GM23338 (cell line): ENCODE results near the gene BCL2L13. TPM values are rescaled to one million over a fixed set of nuclear protein-coding genes. Genes with fewer than 3 reads are reported as not detected.
A peak's percentile ranks its signal among the peaks of the same experiment; 100 is the strongest.

ENCODE experiments used
- ATAC-seq: fragments of 200-7000 bp; cut with Tn5 transposase; 3 replicates; pipeline ENCODE4 v1.9.1; 2020
- DNase-seq: peaks from one replicate; pipeline ENCODE4 v3.0.0-alpha.2; 2015; ENCODE audit warnings: low spot score
- H2AFZ ChIP-seq: fragments of 200-600 bp; sonication (generic); 2 replicates; pipeline ENCODE4 v1.8.0; 2016; ENCODE audit warnings: antibody characterized with exemption, mild to moderate bottlenecking, moderate library complexity
- H3F3A ChIP-seq: fragments of 200-600 bp; sonication (generic); replicated peaks from 2 replicates; pipeline ENCODE4 v1.8.0; 2017; ENCODE audit warnings: antibody characterized with exemption, mixed run types, low read depth
- H3K27ac ChIP-seq: fragments of 200-600 bp; sonication (generic); 2 replicates; pipeline ENCODE4 v1.6.1; 2016; ENCODE audit warnings: low read depth
- H3K27me3 ChIP-seq: fragments of 200-600 bp; sonication (generic); 2 replicates; pipeline ENCODE4 v1.8.0; 2016; ENCODE audit warnings: mild to moderate bottlenecking, mixed run types, moderate library complexity; ENCODE audit not compliant: insufficient read depth
- H3K36me3 ChIP-seq: fragments of 200-600 bp; sonication (generic); 2 replicates; pipeline ENCODE4 v1.8.0; 2016; ENCODE audit warnings: mild to moderate bottlenecking; ENCODE audit not compliant: insufficient read depth
- H3K4me1 ChIP-seq: fragments of 200-600 bp; sonication (generic); 2 replicates; pipeline ENCODE4 v1.8.0; 2016; ENCODE audit warnings: mild to moderate bottlenecking, moderate library complexity; ENCODE audit not compliant: insufficient read depth
- H3K4me2 ChIP-seq: fragments of 200-600 bp; sonication (generic); 2 replicates; pipeline ENCODE4 v1.7.1; 2017; ENCODE audit warnings: mixed run types
- H3K4me3 ChIP-seq: fragments of 200-600 bp; sonication (generic); 2 replicates; pipeline ENCODE4 v1.6.1; 2016; ENCODE audit warnings: mixed run types
- H3K79me2 ChIP-seq: fragments of 200-600 bp; sonication (generic); replicated peaks from 2 replicates; pipeline ENCODE4 v1.8.0; 2017; ENCODE audit warnings: mild to moderate bottlenecking; ENCODE audit not compliant: insufficient read depth
- H3K9me2 ChIP-seq: fragments of 200-600 bp; sonication (generic); 2 replicates; pipeline ENCODE4 v1.8.0; 2017; ENCODE audit not compliant: insufficient read depth
- H4K20me1 ChIP-seq: fragments of 200-600 bp; sonication (generic); replicated peaks from 2 replicates; pipeline ENCODE4 v1.8.0; 2017; ENCODE audit warnings: mild to moderate bottlenecking; ENCODE audit not compliant: insufficient read depth
- H3K27ac Mint-ChIP-seq: 2 replicates; pipeline ENCODE4 v1.8.0; 2020; ENCODE audit warnings: inconsistent platforms, mild to moderate bottlenecking, moderate library complexity, mixed read lengths
- H3K27me3 Mint-ChIP-seq: 3 replicates; pipeline ENCODE4 v1.8.0; 2022; ENCODE audit warnings: low read depth, mild to moderate bottlenecking, moderate library complexity, mixed read lengths, inconsistent platforms; ENCODE audit not compliant: insufficient read depth, poor library complexity
- H3K36me3 Mint-ChIP-seq: 3 replicates; pipeline ENCODE4 v1.8.0; 2021; ENCODE audit warnings: low read depth, mild to moderate bottlenecking, inconsistent platforms, moderate library complexity, mixed read lengths
- H3K4me1 Mint-ChIP-seq: 3 replicates; pipeline ENCODE4 v1.8.0; 2020; ENCODE audit warnings: mild to moderate bottlenecking, inconsistent platforms, mixed read lengths
- H3K4me3 Mint-ChIP-seq: 3 replicates; pipeline ENCODE4 v1.8.0; 2021; ENCODE audit warnings: moderate library complexity, mild to moderate bottlenecking, inconsistent platforms, mixed read lengths
- H3K9me3 Mint-ChIP-seq: 3 replicates; pipeline ENCODE4 v1.8.0; 2020; ENCODE audit warnings: moderate library complexity, mild to moderate bottlenecking, inconsistent platforms, mixed read lengths
- CREB1 ChIP-seq: fragments of 250-450 bp; sonication (Bioruptor Pico); IDR thresholded peaks from 2 replicates; pipeline ENCODE4 v1.5.0; 2020; ENCODE audit warnings: low read depth, mild to moderate bottlenecking, moderate library complexity
- EZH2 ChIP-seq: fragments of 200-600 bp; sonication (generic); IDR thresholded peaks from one replicate; pipeline ENCODE4 v1.8.0; 2017; ENCODE audit warnings: antibody characterized with exemption, mild to moderate bottlenecking, low read depth; ENCODE audit not compliant: unreplicated experiment
- EZH2phosphoT487 ChIP-seq: fragments of 200-600 bp; sonication (generic); IDR thresholded peaks from one replicate; pipeline ENCODE4 v1.8.1; 2018; ENCODE audit warnings: antibody characterized with exemption; ENCODE audit not compliant: unreplicated experiment
- JUNB ChIP-seq: IDR thresholded peaks from one replicate; pipeline ENCODE4 v1.6.1; 2016; ENCODE audit warnings: antibody characterized with exemption; ENCODE audit not compliant: unreplicated experiment
- NANOG ChIP-seq: IDR thresholded peaks from 2 replicates; pipeline ENCODE4 v1.6.1; 2016; ENCODE audit warnings: antibody characterized with exemption, borderline replicate concordance
- POLR2AphosphoS5 ChIP-seq: IDR thresholded peaks from 2 replicates; pipeline ENCODE4 v1.6.1; 2016; ENCODE audit warnings: antibody characterized with exemption, low read depth
- STAT1 ChIP-seq: IDR thresholded peaks from one replicate; pipeline ENCODE4 v1.6.1; 2016; ENCODE audit warnings: antibody characterized with exemption; ENCODE audit not compliant: unreplicated experiment
- ZNF114 ChIP-seq: fragments of 250-450 bp; sonication (Bioruptor Pico); IDR thresholded peaks from 2 replicates; pipeline ENCODE4 v1.5.0; 2020; ENCODE audit warnings: mild to moderate bottlenecking, moderate library complexity
- ZNF331 ChIP-seq: fragments of 250-450 bp; sonication (Bioruptor Pico); IDR thresholded peaks from 2 replicates; pipeline ENCODE4 v1.5.0; 2020; ENCODE audit warnings: low read depth, mild to moderate bottlenecking, moderate library complexity
- polyA plus RNA-seq: library from polyadenylated mRNA; unstranded; fragments of >200 nt; fragmentation: Nextera tagmentation; extraction: Ambion mirVana; gene quantifications from 2 replicates; pipeline ENCODE4 v1.2.1, GENCODE V29; 2016
- total RNA-seq: library from RNA; depleted of rRNA; stranded (reverse); fragments of >200 nt; shearing (Covaris generic); gene quantifications from 2 replicates; pipeline ENCODE4 v1.2.3, GENCODE V29; 2014
- TF ChIP-seq, protein P1 (sequence below): IDR thresholded peaks from one replicate; pipeline ENCODE4 v1.6.1; 2018; ENCODE audit warnings: antibody characterized with exemption; ENCODE audit not compliant: unreplicated experiment
- TF ChIP-seq, protein P2 (sequence below), 2 experiments: fragments of 200-600 bp in 1 of 2; sonication (generic) in 1 of 2; conservative IDR thresholded peaks; 2 replicates each; pipeline versions ENCODE4 v1.5.1 to v1.6.1; 2016 to 2017; ENCODE audit warnings: antibody characterized with exemption in 2 of 2, low read depth in 2 of 2, mild to moderate bottlenecking in 2 of 2, moderate library complexity in 1 of 2
- TF ChIP-seq, protein P3 (sequence below): IDR thresholded peaks from 2 replicates; pipeline ENCODE4 v1.6.1; 2016; ENCODE audit warnings: antibody characterized with exemption

The BCL2L13 gene
- total and polyA plus RNA-seq, 2 experiments from 2014 or later: 22.4 to 32.3 TPM

DNA sequence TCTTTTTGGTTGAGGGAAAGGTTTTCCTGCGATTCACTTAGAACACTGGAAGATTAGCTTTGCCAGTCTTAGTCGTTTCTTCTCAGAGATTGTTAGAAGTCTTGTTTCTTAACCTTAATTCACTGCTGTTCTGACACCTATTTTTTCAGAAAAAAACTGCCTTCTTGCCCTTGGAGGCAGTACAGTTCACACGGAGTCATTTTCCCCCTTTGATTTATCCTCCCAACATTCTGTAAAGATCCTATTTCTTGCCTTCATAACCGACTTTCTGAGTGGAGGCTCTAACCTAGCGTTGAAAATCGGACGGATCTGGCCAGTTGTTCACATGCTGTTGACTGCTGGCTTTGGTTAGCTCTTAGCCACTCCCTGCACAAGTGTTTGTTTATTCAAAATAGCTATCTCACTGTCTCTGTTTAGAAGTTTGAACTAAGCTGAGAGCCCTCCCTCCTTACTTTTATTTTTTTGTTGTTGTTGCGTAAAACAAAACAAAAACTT is 737 bp downstream of the BCL2L13 start (continued):
- TF ChIP-seq, protein P1, sequence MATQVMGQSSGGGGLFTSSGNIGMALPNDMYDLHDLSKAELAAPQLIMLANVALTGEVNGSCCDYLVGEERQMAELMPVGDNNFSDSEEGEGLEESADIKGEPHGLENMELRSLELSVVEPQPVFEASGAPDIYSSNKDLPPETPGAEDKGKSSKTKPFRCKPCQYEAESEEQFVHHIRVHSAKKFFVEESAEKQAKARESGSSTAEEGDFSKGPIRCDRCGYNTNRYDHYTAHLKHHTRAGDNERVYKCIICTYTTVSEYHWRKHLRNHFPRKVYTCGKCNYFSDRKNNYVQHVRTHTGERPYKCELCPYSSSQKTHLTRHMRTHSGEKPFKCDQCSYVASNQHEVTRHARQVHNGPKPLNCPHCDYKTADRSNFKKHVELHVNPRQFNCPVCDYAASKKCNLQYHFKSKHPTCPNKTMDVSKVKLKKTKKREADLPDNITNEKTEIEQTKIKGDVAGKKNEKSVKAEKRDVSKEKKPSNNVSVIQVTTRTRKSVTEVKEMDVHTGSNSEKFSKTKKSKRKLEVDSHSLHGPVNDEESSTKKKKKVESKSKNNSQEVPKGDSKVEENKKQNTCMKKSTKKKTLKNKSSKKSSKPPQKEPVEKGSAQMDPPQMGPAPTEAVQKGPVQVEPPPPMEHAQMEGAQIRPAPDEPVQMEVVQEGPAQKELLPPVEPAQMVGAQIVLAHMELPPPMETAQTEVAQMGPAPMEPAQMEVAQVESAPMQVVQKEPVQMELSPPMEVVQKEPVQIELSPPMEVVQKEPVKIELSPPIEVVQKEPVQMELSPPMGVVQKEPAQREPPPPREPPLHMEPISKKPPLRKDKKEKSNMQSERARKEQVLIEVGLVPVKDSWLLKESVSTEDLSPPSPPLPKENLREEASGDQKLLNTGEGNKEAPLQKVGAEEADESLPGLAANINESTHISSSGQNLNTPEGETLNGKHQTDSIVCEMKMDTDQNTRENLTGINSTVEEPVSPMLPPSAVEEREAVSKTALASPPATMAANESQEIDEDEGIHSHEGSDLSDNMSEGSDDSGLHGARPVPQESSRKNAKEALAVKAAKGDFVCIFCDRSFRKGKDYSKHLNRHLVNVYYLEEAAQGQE: no peak
- no peak for TF ChIP-seq CREB1
- no peak for TF ChIP-seq EZH2
- no peak for TF ChIP-seq JUNB
- TF ChIP-seq, protein P2, sequence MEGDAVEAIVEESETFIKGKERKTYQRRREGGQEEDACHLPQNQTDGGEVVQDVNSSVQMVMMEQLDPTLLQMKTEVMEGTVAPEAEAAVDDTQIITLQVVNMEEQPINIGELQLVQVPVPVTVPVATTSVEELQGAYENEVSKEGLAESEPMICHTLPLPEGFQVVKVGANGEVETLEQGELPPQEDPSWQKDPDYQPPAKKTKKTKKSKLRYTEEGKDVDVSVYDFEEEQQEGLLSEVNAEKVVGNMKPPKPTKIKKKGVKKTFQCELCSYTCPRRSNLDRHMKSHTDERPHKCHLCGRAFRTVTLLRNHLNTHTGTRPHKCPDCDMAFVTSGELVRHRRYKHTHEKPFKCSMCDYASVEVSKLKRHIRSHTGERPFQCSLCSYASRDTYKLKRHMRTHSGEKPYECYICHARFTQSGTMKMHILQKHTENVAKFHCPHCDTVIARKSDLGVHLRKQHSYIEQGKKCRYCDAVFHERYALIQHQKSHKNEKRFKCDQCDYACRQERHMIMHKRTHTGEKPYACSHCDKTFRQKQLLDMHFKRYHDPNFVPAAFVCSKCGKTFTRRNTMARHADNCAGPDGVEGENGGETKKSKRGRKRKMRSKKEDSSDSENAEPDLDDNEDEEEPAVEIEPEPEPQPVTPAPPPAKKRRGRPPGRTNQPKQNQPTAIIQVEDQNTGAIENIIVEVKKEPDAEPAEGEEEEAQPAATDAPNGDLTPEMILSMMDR (conservative IDR thresholded peaks at IDR 0.05; ENCODE audit: low read depth in 2 of 2): no peak
- TF ChIP-seq NANOG: no peak
- TF ChIP-seq ZNF331: no peak
- TF ChIP-seq ZNF114 (CRISPR knock-in tag): no peak
- TF ChIP-seq, protein P3, sequence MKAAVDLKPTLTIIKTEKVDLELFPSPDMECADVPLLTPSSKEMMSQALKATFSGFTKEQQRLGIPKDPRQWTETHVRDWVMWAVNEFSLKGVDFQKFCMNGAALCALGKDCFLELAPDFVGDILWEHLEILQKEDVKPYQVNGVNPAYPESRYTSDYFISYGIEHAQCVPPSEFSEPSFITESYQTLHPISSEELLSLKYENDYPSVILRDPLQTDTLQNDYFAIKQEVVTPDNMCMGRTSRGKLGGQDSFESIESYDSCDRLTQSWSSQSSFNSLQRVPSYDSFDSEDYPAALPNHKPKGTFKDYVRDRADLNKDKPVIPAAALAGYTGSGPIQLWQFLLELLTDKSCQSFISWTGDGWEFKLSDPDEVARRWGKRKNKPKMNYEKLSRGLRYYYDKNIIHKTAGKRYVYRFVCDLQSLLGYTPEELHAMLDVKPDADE: no peak
- no peak for TF ChIP-seq STAT1

DNA sequence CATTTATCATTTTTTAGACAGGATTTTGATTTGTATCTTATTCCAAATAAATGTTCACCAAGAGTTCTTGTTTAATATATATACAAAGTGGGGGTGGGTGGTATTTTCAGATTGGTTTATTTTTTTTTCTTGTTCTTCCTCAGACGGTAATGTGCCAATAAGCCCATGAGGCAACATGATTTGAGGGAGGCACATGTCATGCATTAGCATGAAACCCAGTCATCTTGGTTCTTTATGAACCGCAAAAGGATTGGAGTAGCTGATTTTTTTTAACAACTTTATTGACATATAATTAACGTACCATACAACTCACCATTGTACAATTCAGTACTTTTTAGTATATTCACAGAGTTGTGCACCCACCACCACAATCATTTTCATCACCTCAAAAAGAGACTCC is 2.7 kb downstream of the BCL2L13 start:
- H3K4me3 ChIP-seq: no peak overlapping the region
- peaks cover 18% of the 10 kb centered on the region for H3F3A ChIP-seq
- 0 out of 2 replicates have a peak, but pooled peaks cover 5% of the 10 kb centered on the region for H3K36me3 ChIP-seq
- peaks cover 3% of the 10 kb centered on the region; the same call in 1 of the 2 replicates for H4K20me1 ChIP-seq
- H3K27me3 ChIP-seq: no peaks in the 10 kb centered on the region
- peaks cover 26% of the 10 kb centered on the region for H3K36me3 Mint-ChIP-seq
- H3K27ac Mint-ChIP-seq: no peak overlapping the region
- H3K4me1 Mint-ChIP-seq: peaks cover 5% of the 10 kb centered on the region
- DNase-seq: no peak
- no peaks in the 10 kb centered on the region for H3K9me2 ChIP-seq
- peak overlapping the region; percentile 21; the same call in 1 of the 3 replicates for H3K4me3 Mint-ChIP-seq
- no peak overlapping the region for H2AFZ ChIP-seq
- peaks cover 4% of the 10 kb centered on the region for H3K27me3 Mint-ChIP-seq
- H3K79me2 ChIP-seq: peaks cover 31% of the 10 kb centered on the region
- ATAC-seq: no peak
- peaks cover 5% of the 10 kb centered on the region; the same call in 1 of the 3 replicates for H3K9me3 Mint-ChIP-seq
- no peak overlapping the region for H3K4me2 ChIP-seq
- no peak overlapping the region for H3K27ac ChIP-seq
- H3K4me1 ChIP-seq: peaks cover 4% of the 10 kb centered on the region
- TF ChIP-seq, protein P1: no peak
- TF ChIP-seq ZNF331 (no peak), POLR2AphosphoS5 (no peak), ZNF114 (CRISPR knock-in tag) (no peak), STAT1 (no peak), JUNB (no peak), EZH2phosphoT487 (no peak)
- TF ChIP-seq, protein P2 (conservative IDR thresholded peaks at IDR 0.05; ENCODE audit: low read depth in 2 of 2): no peak
- TF ChIP-seq, protein P3: no peak
